Nephron (organoid): ENCODE results near the gene PLEKHH2.

ENCODE experiments used
- H3K27ac Mint-ChIP-seq, 3 experiments: 2 replicates each; pipeline ENCODE4 v1.8.0; 2020; ENCODE audit warnings: mixed read lengths in 3 of 3, mild to moderate bottlenecking in 2 of 3, moderate library complexity in 1 of 3
- H3K27me3 Mint-ChIP-seq: 2 replicates; pipeline ENCODE4 v1.8.0; 2021; ENCODE audit warnings: low read depth, mild to moderate bottlenecking, moderate library complexity, mixed read lengths
- H3K36me3 Mint-ChIP-seq: 2 replicates; pipeline ENCODE4 v1.8.0; 2020; ENCODE audit warnings: low read depth, mixed read lengths
- H3K4me1 Mint-ChIP-seq: 2 replicates; pipeline ENCODE4 v1.8.0; 2020; ENCODE audit warnings: mixed read lengths
- H3K4me3 Mint-ChIP-seq, 3 experiments: 2 replicates each; pipeline ENCODE4 v1.8.0; 2020; ENCODE audit warnings: mild to moderate bottlenecking in 3 of 3, mixed read lengths in 3 of 3, moderate library complexity in 2 of 3
- H3K9me3 Mint-ChIP-seq: 2 replicates; pipeline ENCODE4 v1.8.0; 2020; ENCODE audit warnings: mixed read lengths
- TF ChIP-seq, protein P1 (sequence below), 3 experiments: fragments of 200-600 bp; sonication (generic); IDR thresholded peaks; one replicate each; pipeline ENCODE4 v1.5.0; 2021; ENCODE audit warnings: antibody characterized with exemption in 3 of 3; ENCODE audit not compliant: unreplicated experiment in 3 of 3

Gene PLEKHH2

DNA sequence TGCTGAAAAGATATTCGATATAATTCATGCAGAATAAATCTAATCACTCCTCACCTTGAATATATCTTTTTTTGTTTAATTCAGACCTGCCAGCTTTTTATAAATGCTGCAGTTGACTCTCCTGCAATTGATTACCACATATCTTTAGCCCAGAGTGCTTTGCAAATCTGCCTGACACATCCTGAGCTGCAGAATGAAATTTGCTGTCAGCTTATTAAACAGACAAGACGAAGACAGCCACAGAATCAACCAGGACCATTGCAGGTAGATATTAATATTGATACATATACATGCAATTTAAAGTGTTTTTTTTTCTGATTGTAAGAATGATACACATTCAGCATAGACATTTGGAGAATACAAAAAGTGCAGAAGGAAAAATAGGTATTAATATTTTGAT, 101.2 kb downstream of the PLEKHH2 start:
- Mint-ChIP-seq H3K4me3 (no peak overlapping the region), H3K4me1 (no peaks in the 10 kb centered on the region), H3K27ac (no peak overlapping the region), H3K36me3 (peaks cover 2% of the 10 kb centered on the region), H3K9me3 (no peaks in the 10 kb centered on the region), H3K27me3 (no peaks in the 10 kb centered on the region)
- TF ChIP-seq, protein P1, sequence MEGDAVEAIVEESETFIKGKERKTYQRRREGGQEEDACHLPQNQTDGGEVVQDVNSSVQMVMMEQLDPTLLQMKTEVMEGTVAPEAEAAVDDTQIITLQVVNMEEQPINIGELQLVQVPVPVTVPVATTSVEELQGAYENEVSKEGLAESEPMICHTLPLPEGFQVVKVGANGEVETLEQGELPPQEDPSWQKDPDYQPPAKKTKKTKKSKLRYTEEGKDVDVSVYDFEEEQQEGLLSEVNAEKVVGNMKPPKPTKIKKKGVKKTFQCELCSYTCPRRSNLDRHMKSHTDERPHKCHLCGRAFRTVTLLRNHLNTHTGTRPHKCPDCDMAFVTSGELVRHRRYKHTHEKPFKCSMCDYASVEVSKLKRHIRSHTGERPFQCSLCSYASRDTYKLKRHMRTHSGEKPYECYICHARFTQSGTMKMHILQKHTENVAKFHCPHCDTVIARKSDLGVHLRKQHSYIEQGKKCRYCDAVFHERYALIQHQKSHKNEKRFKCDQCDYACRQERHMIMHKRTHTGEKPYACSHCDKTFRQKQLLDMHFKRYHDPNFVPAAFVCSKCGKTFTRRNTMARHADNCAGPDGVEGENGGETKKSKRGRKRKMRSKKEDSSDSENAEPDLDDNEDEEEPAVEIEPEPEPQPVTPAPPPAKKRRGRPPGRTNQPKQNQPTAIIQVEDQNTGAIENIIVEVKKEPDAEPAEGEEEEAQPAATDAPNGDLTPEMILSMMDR (IDR thresholded peaks at IDR 0.05; ENCODE audit: unreplicated experiment in 3 of 3) = no peak

DNA sequence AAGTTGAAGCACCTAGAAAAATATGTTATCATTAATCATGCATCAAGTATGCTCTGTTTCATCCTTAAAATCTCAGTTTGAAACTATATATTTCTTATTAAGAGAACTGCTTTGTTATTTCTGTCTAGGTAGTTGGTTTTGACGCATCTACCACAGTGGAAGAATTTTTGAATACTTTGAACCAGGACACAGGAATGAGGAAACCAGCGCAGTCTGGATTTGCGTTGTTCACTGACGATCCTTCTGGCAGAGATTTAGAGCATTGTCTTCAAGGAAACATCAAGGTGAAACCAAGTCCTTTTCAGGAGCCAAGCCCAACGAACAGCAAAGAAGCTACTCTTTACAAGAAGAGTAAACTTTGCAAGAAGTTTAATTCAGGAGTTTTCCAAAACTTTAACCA, 106.6 kb downstream of the PLEKHH2 start:
- H3K4me3 Mint-ChIP-seq = no peak overlapping the region

DNA sequence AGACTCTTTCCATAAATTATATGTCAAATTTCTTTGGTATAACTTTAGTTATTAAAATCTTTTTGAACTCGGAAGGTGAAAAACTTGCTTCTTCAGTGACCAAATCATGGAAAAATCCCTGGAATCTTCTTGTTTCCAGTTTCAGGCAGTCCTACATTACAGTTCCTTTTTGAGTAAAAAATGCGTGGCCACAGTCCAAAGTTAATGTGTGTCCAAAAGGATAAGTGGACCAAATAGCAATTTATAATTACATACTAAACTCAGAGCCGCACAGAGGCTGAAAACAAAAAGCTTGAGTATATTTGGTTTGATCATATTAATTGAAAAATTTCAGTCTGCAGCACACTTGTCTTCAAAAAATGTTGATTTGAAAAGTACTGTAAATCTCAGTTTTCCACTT, 108.4 kb downstream of the PLEKHH2 start:
- no peaks in the 10 kb centered on the region for H3K27me3 Mint-ChIP-seq
- peaks cover 3% of the 10 kb centered on the region for H3K36me3 Mint-ChIP-seq
- H3K4me1 Mint-ChIP-seq = peaks cover 5% of the 10 kb centered on the region
- H3K4me3 Mint-ChIP-seq = no peak overlapping the region
- no peaks in the 10 kb centered on the region for H3K9me3 Mint-ChIP-seq
- TF ChIP-seq, protein P1 (IDR thresholded peaks at IDR 0.05; ENCODE audit: unreplicated experiment in 3 of 3) = no peak
- peak overlapping the region; percentile 73 to 91 (median 88) for H3K27ac Mint-ChIP-seq

More for the DNA sequence above, 106.6 kb downstream of the PLEKHH2 start:
- Mint-ChIP-seq H3K36me3 (peaks cover 3% of the 10 kb centered on the region), H3K27ac (peak overlapping the region; percentile 73 to 88 (median 87)), H3K9me3 (no peaks in the 10 kb centered on the region), H3K4me1 (peaks cover 5% of the 10 kb centered on the region), H3K27me3 (no peaks in the 10 kb centered on the region)
- TF ChIP-seq, protein P1 (IDR thresholded peaks at IDR 0.05; ENCODE audit: unreplicated experiment in 3 of 3) = no peak

DNA sequence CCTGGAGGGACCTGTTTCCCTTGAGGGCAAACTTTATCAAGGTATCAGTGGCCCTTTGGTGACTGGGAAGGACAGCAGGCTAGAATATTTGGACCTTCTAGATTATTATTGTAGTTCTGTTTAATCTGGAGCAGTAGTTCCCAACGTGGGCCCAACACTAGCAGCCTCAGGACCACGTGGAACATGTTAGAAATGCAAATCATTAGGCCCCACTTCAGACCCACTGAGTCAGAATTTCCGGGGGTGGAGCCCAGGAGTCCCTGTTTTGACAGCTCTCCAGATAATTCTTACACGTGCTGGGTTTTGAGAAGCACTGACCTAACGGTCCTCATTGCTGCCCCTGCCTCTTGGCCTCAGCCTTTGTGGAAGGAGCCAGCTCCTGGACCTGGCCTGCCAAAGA, 111.3 kb downstream of the PLEKHH2 start:
- peaks cover 14% of the 10 kb centered on the region for H3K4me1 Mint-ChIP-seq
- no peaks in the 10 kb centered on the region for H3K9me3 Mint-ChIP-seq
- H3K36me3 Mint-ChIP-seq = peaks cover 3% of the 10 kb centered on the region
- no peak overlapping the region for H3K27ac Mint-ChIP-seq
- H3K4me3 Mint-ChIP-seq = no peak overlapping the region
- TF ChIP-seq, protein P1 (IDR thresholded peaks at IDR 0.05; ENCODE audit: unreplicated experiment in 3 of 3) = no peak
- no peaks in the 10 kb centered on the region for H3K27me3 Mint-ChIP-seq

DNA sequence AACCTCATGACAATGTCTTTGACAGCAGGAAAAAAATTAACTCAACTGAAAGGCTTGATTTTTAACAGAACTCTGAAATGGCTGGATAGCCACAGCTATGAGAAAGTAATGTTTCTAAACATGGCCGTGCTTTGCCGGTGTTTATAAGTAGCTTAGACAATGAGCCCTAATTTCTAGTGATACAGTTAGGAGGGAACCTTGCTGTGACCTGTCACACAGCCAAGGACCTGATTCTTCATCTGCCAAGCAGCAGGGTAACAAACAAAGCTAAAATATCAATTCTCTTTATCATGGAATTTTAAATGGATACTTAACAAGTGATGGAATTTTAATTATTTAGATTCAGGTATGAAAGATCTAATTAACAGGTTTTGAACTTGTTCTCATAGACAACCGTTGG, 112.5 kb downstream of the PLEKHH2 start:
- Mint-ChIP-seq H3K27me3 (no peaks in the 10 kb centered on the region), H3K36me3 (peaks cover 4% of the 10 kb centered on the region), H3K27ac (peak overlapping the region; percentile 7 to 88 (median 86)), H3K4me3 (no peak overlapping the region), H3K9me3 (no peaks in the 10 kb centered on the region), H3K4me1 (peaks cover 10% of the 10 kb centered on the region)
- TF ChIP-seq, protein P1 (IDR thresholded peaks at IDR 0.05; ENCODE audit: unreplicated experiment in 3 of 3) = no peak

DNA sequence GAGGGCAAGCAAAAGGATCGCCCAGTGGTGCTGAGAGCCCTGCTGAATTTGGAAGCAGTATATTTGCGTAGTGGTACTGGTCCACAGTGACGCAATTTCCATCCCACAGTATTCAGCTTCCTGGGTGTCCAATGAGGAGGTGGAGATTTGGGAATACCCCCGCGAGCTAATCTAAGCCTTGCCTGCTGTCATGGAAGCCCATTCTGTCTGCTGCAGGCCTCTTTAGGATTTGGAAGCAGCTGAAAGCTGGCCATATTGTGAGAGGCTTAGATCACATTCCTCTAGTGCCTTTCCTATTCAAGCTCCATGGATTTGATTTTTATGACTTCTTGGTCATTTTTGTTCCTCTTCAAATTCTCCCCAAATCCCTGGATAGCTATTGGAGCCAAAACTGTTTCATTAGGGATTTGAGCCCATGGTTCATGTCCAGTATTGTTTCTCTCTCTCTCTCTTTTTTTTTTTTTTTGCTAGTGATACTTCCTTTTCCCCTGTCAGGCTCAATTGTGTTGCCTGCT, 114.5 kb downstream of the PLEKHH2 start:
- Mint-ChIP-seq H3K27ac (peak overlapping the region; percentile 4 to 51 (median 20)), H3K4me3 (no peak overlapping the region), H3K36me3 (peaks cover 4% of the 10 kb centered on the region), H3K27me3 (no peaks in the 10 kb centered on the region), H3K9me3 (no peaks in the 10 kb centered on the region), H3K4me1 (peaks cover 10% of the 10 kb centered on the region)
- TF ChIP-seq, protein P1 (IDR thresholded peaks at IDR 0.05; ENCODE audit: unreplicated experiment in 3 of 3) = no peak
